K562 (cell line): ENCODE measurements around the gene NEDD4L. TPM values are rescaled to one million over a fixed set of nuclear protein-coding genes. Genes with fewer than 3 reads are reported as not detected.

Experiments
- L3MBTL2 ChIP-seq: fragments of 450-650 bp; IDR thresholded peaks from 2 replicates; pipeline ENCODE4 v1.6.1; 2016; ENCODE audit warnings: mild to moderate bottlenecking, moderate library complexity
- MECOM ChIP-seq: fragments of 250-450 bp; sonication (Bioruptor Pico); IDR thresholded peaks from 2 replicates; pipeline ENCODE4 v1.8.0; 2022; ENCODE audit warnings: inconsistent platforms
- NFRKB ChIP-seq: fragments of 450-650 bp; IDR thresholded peaks from 2 replicates; pipeline ENCODE4 v1.6.1; 2016; ENCODE audit warnings: low read depth
- TCFL5 ChIP-seq: fragments of 250-450 bp; sonication (Bioruptor Pico); conservative IDR thresholded peaks from 2 replicates; pipeline ENCODE4 v1.6.1; 2021; ENCODE audit warnings: mild to moderate bottlenecking, moderate library complexity, matching md5 sums
- XRCC5 ChIP-seq: fragments of 200-400 bp; formaldehyde crosslinking; IDR thresholded peaks from 2 replicates; pipeline ENCODE4 v1.6.1; 2017; ENCODE audit warnings: low read depth, mild to moderate bottlenecking, low read length
- ZNF57 ChIP-seq: fragments of 450-650 bp; formaldehyde crosslinking; IDR thresholded peaks from 2 replicates; pipeline ENCODE4 v1.4.0; 2020; ENCODE audit warnings: mild to moderate bottlenecking, moderate library complexity
- ZNF740 ChIP-seq, 3 experiments: fragments of 200-800 bp in 1 of 3; sonication (Bioruptor generic) in 1 of 3; sonication (generic) in 1 of 3; formaldehyde crosslinking in 1 of 3; IDR thresholded peaks; 2 replicates each; pipeline versions ENCODE4 v1.6.1 to v1.8.0; 2016 to 2022; ENCODE audit warnings: mild to moderate bottlenecking in 2 of 3, missing compliant biosample characterization in 2 of 3, missing genetic modification characterization in 2 of 3, missing genetic modification reagents in 1 of 3
- polyA plus RNA-seq, 8 experiments: library from polyadenylated mRNA; depleted of rRNA in 4 of 8; stranded (reverse) in 5 of 8; unstranded in 3 of 8; fragments of >200 nt; fragmentation: Nextera tagmentation in 2 of 8; fragmentation: Illumina TruSeq in 1 of 8; extraction: Ambion mirVana in 2 of 8; extraction: Trizol in 1 of 8; gene quantifications; 2 replicates each; pipeline versions ENCODE4 v1.2.1 to v1.2.3, GENCODE V29; 2011 to 2014; ENCODE audit warnings: inconsistent platforms in 1 of 8, missing spikeins in 1 of 8
- total RNA-seq, 7 experiments: library from RNA; depleted of rRNA in 6 of 7; stranded (reverse); fragments of >200 nt in 6 of 7; fragmentation: Illumina TruSeq in 2 of 7; extraction: Trizol in 2 of 7; gene quantifications; 2 replicates each; pipeline versions ENCODE4 v1.2.1 to v1.2.3, GENCODE V29; 2011 to 2021; ENCODE audit warnings: low replicate concordance in 1 of 7
- TF ChIP-seq, protein P1 (sequence below): fragments of 450-650 bp; IDR thresholded peaks from 2 replicates; pipeline ENCODE4 v1.6.1; 2016; ENCODE audit warnings: mild to moderate bottlenecking, moderate library complexity
- TF ChIP-seq, protein P2 (sequence below): sonication (generic); formaldehyde crosslinking; IDR thresholded peaks from 2 replicates; pipeline ENCODE4 v1.8.1; 2022; ENCODE audit warnings: missing genetic modification reagents

Gene NEDD4L
- total and polyA plus RNA-seq, 9 of the 15 experiments (the other 6 are each of a cell fraction or from before 2014, with no cell fraction given): 8.1 to 33.4 (median 19.9) TPM

GRCh38 chr18:58397385-58398132 lies 353.5 kb downstream of the NEDD4L start (continued):
- TF ChIP-seq, protein P1, sequence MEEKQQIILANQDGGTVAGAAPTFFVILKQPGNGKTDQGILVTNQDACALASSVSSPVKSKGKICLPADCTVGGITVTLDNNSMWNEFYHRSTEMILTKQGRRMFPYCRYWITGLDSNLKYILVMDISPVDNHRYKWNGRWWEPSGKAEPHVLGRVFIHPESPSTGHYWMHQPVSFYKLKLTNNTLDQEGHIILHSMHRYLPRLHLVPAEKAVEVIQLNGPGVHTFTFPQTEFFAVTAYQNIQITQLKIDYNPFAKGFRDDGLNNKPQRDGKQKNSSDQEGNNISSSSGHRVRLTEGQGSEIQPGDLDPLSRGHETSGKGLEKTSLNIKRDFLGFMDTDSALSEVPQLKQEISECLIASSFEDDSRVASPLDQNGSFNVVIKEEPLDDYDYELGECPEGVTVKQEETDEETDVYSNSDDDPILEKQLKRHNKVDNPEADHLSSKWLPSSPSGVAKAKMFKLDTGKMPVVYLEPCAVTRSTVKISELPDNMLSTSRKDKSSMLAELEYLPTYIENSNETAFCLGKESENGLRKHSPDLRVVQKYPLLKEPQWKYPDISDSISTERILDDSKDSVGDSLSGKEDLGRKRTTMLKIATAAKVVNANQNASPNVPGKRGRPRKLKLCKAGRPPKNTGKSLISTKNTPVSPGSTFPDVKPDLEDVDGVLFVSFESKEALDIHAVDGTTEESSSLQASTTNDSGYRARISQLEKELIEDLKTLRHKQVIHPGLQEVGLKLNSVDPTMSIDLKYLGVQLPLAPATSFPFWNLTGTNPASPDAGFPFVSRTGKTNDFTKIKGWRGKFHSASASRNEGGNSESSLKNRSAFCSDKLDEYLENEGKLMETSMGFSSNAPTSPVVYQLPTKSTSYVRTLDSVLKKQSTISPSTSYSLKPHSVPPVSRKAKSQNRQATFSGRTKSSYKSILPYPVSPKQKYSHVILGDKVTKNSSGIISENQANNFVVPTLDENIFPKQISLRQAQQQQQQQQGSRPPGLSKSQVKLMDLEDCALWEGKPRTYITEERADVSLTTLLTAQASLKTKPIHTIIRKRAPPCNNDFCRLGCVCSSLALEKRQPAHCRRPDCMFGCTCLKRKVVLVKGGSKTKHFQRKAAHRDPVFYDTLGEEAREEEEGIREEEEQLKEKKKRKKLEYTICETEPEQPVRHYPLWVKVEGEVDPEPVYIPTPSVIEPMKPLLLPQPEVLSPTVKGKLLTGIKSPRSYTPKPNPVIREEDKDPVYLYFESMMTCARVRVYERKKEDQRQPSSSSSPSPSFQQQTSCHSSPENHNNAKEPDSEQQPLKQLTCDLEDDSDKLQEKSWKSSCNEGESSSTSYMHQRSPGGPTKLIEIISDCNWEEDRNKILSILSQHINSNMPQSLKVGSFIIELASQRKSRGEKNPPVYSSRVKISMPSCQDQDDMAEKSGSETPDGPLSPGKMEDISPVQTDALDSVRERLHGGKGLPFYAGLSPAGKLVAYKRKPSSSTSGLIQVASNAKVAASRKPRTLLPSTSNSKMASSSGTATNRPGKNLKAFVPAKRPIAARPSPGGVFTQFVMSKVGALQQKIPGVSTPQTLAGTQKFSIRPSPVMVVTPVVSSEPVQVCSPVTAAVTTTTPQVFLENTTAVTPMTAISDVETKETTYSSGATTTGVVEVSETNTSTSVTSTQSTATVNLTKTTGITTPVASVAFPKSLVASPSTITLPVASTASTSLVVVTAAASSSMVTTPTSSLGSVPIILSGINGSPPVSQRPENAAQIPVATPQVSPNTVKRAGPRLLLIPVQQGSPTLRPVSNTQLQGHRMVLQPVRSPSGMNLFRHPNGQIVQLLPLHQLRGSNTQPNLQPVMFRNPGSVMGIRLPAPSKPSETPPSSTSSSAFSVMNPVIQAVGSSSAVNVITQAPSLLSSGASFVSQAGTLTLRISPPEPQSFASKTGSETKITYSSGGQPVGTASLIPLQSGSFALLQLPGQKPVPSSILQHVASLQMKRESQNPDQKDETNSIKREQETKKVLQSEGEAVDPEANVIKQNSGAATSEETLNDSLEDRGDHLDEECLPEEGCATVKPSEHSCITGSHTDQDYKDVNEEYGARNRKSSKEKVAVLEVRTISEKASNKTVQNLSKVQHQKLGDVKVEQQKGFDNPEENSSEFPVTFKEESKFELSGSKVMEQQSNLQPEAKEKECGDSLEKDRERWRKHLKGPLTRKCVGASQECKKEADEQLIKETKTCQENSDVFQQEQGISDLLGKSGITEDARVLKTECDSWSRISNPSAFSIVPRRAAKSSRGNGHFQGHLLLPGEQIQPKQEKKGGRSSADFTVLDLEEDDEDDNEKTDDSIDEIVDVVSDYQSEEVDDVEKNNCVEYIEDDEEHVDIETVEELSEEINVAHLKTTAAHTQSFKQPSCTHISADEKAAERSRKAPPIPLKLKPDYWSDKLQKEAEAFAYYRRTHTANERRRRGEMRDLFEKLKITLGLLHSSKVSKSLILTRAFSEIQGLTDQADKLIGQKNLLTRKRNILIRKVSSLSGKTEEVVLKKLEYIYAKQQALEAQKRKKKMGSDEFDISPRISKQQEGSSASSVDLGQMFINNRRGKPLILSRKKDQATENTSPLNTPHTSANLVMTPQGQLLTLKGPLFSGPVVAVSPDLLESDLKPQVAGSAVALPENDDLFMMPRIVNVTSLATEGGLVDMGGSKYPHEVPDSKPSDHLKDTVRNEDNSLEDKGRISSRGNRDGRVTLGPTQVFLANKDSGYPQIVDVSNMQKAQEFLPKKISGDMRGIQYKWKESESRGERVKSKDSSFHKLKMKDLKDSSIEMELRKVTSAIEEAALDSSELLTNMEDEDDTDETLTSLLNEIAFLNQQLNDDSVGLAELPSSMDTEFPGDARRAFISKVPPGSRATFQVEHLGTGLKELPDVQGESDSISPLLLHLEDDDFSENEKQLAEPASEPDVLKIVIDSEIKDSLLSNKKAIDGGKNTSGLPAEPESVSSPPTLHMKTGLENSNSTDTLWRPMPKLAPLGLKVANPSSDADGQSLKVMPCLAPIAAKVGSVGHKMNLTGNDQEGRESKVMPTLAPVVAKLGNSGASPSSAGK: no peak
- TF ChIP-seq TCFL5 (CRISPR knock-in tag) (no peak), ZNF57 (CRISPR knock-in tag) (no peak), MECOM (CRISPR knock-in tag) (no peak), XRCC5 (no peak), NFRKB (no peak), L3MBTL2 (no peak), ZNF740 (CRISPR knock-in tag; IDR thresholded peaks at IDR 0.05) (no peak), ZNF740 (tag; IDR thresholded peaks at IDR 0.05) (no peak)
- TF ChIP-seq, protein P2, sequence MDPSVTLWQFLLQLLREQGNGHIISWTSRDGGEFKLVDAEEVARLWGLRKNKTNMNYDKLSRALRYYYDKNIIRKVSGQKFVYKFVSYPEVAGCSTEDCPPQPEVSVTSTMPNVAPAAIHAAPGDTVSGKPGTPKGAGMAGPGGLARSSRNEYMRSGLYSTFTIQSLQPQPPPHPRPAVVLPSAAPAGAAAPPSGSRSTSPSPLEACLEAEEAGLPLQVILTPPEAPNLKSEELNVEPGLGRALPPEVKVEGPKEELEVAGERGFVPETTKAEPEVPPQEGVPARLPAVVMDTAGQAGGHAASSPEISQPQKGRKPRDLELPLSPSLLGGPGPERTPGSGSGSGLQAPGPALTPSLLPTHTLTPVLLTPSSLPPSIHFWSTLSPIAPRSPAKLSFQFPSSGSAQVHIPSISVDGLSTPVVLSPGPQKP (CRISPR knock-in tag): no peak
